Prostate gland (tissue), 2 donors: ENCODE results near the gene VRK3.

Source experiments
- CTCF ChIP-seq, 4 experiments: fragments of 200-600 bp in 2 of 4; fragments of 450-650 bp in 2 of 4; sonication (generic) in 2 of 4; IDR thresholded peaks; 1 replicate in 3 of 4; 2 replicates in 1 of 4; pipeline ENCODE4 v1.5.1; 2016 to 2019; ENCODE audit warnings: antibody characterized with exemption in 4 of 4, mild to moderate bottlenecking in 2 of 4, moderate library complexity in 2 of 4
- POLR2A ChIP-seq: fragments of 450-650 bp; IDR thresholded peaks from one replicate; pipeline ENCODE4 v1.6.1; 2016; ENCODE audit warnings: antibody characterized with exemption, mild to moderate bottlenecking
- POLR2AphosphoS5 ChIP-seq: sonication (generic); formaldehyde crosslinking; IDR thresholded peaks from one replicate; pipeline ENCODE4 v1.6.1; 2017; ENCODE audit warnings: antibody characterized with exemption

- TF ChIP-seq CTCF (IDR thresholded peaks at IDR 0.05) (no peak), POLR2A (no peak), POLR2AphosphoS5 (no peak)
Observed at GRCh38 chr19:50008532-50008931, 16.6 kb downstream of the VRK3 start.
